Spleen (tissue), 7 donors: ENCODE results near the gene SMPDL3B.

Source experiments
- CTCF ChIP-seq, 11 experiments: fragments of 200-600 bp in 7 of 11; fragments of 450-650 bp in 4 of 11; sonication (generic) in 4 of 11; IDR thresholded peaks in 8 of 11; conservative IDR thresholded peaks in 3 of 11; 1 replicate in 7 of 11; 2 replicates in 4 of 11; pipeline versions ENCODE4 v1.4.0 to v1.8.0; 2016 to 2021; ENCODE audit warnings: antibody characterized with exemption in 11 of 11, inconsistent platforms in 4 of 11, mild to moderate bottlenecking in 1 of 11
- POLR2A ChIP-seq, 3 donors: fragments of 450-650 bp; IDR thresholded peaks; one replicate each; pipeline ENCODE4 v1.5.1; 2017; ENCODE audit warnings: antibody characterized with exemption in 3 of 3, mild to moderate bottlenecking in 1 of 3
- POLR2AphosphoS5 ChIP-seq, 3 donors: sonication (generic); formaldehyde crosslinking; IDR thresholded peaks; one replicate each; pipeline ENCODE4 v1.5.1; 2017; ENCODE audit warnings: antibody characterized with exemption in 3 of 3
- donor health status: DM: no; HTN: no; CAD: no; lungs with moderate emphysema.
- donor health status: DM: no; HTN: no; CAD: no.
- donor health status: DM: no; HTN: no; CAD: no.

- TF ChIP-seq CTCF (IDR thresholded peaks at IDR 0.05 in 8 of 11, conservative IDR thresholded peaks at IDR 0.05 in 3 of 11) = no peak
- no peak for TF ChIP-seq POLR2A (IDR thresholded peaks at IDR 0.05)
- TF ChIP-seq POLR2AphosphoS5 (IDR thresholded peaks at IDR 0.05) = no peak
These were observed 921 bp downstream of the SMPDL3B start for GRCh38 chr1:27935721-27936120.
